MM.1S (cell line): ENCODE results near the gene LMCD1.

Experiments
- DNase-seq: peaks from one replicate; pipeline ENCODE4 v3.0.0-alpha.2; 2015
- H2AFZ ChIP-seq: fragments of 300-600 bp; sonication (generic); 2 replicates; pipeline ENCODE4 v1.6.0; 2016; ENCODE audit warnings: antibody characterized with exemption, low read length
- H3F3A ChIP-seq: fragments of 300-600 bp; sonication (generic); 2 replicates; pipeline ENCODE4 v1.6.1; 2016; ENCODE audit warnings: mild to moderate bottlenecking, antibody characterized with exemption, low read length, moderate library complexity, mixed read lengths; ENCODE audit not compliant: insufficient read depth
- H3K27ac ChIP-seq: fragments of 300-600 bp; sonication (generic); 2 replicates; pipeline ENCODE4 v1.5.1; 2016; ENCODE audit warnings: mild to moderate bottlenecking, low read length
- H3K27me3 ChIP-seq: fragments of 300-600 bp; sonication (generic); replicated peaks from 2 replicates; pipeline ENCODE4 v1.6.0; 2016; ENCODE audit warnings: low read length; ENCODE audit not compliant: insufficient read depth
- H3K36me3 ChIP-seq: fragments of 300-600 bp; sonication (generic); replicated peaks from 2 replicates; pipeline ENCODE4 v1.6.1; 2016; ENCODE audit warnings: mild to moderate bottlenecking, low read length, mixed read lengths; ENCODE audit not compliant: insufficient read depth
- H3K4me1 ChIP-seq: fragments of 300-600 bp; sonication (generic); 2 replicates; pipeline ENCODE4 v1.6.1; 2016; ENCODE audit warnings: low read length, mixed read lengths
- H3K4me2 ChIP-seq: fragments of 300-600 bp; sonication (generic); 2 replicates; pipeline ENCODE4 v1.6.0; 2016; ENCODE audit warnings: low read depth, low read length
- H3K4me3 ChIP-seq: fragments of 300-600 bp; sonication (generic); 2 replicates; pipeline ENCODE4 v1.5.1; 2016; ENCODE audit warnings: low read length, mixed read lengths
- H3K79me2 ChIP-seq: fragments of 300-600 bp; sonication (generic); 2 replicates; pipeline ENCODE4 v1.6.1; 2016; ENCODE audit warnings: mixed run types, low read length, mixed read lengths
- H3K9ac ChIP-seq: fragments of 300-600 bp; sonication (generic); 2 replicates; pipeline ENCODE4 v1.6.1; 2016; ENCODE audit warnings: low read length, mixed read lengths
- H3K9me2 ChIP-seq: fragments of 300-600 bp; sonication (generic); replicated peaks from 2 replicates; pipeline ENCODE4 v1.6.1; 2016; ENCODE audit warnings: mild to moderate bottlenecking, low read length, mixed read lengths; ENCODE audit not compliant: insufficient read depth
- H3K9me3 ChIP-seq: fragments of 300-600 bp; sonication (generic); replicated peaks from 2 replicates; pipeline ENCODE4 v1.6.1; 2016; ENCODE audit warnings: mild to moderate bottlenecking, low read length, mixed read lengths; ENCODE audit not compliant: insufficient read depth
- H4K20me1 ChIP-seq: fragments of 300-600 bp; sonication (generic); 2 replicates; pipeline ENCODE4 v1.6.1; 2016; ENCODE audit warnings: mild to moderate bottlenecking, low read length, moderate library complexity, mixed read lengths; ENCODE audit not compliant: insufficient read depth
- EZH2 ChIP-seq: fragments of 300-600 bp; sonication (generic); optimal IDR thresholded peaks from 2 replicates; pipeline ENCODE3; 2017; ENCODE audit warnings: low read depth, mild to moderate bottlenecking, antibody characterized with exemption, low read length, mixed read lengths
- EZH2phosphoT487 ChIP-seq: fragments of 300-600 bp; sonication (generic); IDR thresholded peaks from 2 replicates; pipeline ENCODE4 v1.6.1; 2018; ENCODE audit warnings: antibody characterized with exemption, low read length
- TF ChIP-seq, protein P1 (sequence below): fragments of 300-600 bp; sonication (generic); IDR thresholded peaks from 2 replicates; pipeline ENCODE4 v1.5.1; 2016; ENCODE audit warnings: antibody characterized with exemption, low read length, mixed read lengths

LMCD1 gene

GRCh38 chr3:8464668-8465067 is 37.0 kb upstream of the LMCD1 start:
- no peak overlapping the region for H3K4me2 ChIP-seq
- no peak overlapping the region for H3K9ac ChIP-seq
- no peaks in the 10 kb centered on the region for H3K79me2 ChIP-seq
- DNase-seq, result no peak
- no peak overlapping the region for H2AFZ ChIP-seq
- no peaks in the 10 kb centered on the region for H4K20me1 ChIP-seq
- H3K9me2 ChIP-seq, result no peaks in the 10 kb centered on the region
- TF ChIP-seq, protein P1, sequence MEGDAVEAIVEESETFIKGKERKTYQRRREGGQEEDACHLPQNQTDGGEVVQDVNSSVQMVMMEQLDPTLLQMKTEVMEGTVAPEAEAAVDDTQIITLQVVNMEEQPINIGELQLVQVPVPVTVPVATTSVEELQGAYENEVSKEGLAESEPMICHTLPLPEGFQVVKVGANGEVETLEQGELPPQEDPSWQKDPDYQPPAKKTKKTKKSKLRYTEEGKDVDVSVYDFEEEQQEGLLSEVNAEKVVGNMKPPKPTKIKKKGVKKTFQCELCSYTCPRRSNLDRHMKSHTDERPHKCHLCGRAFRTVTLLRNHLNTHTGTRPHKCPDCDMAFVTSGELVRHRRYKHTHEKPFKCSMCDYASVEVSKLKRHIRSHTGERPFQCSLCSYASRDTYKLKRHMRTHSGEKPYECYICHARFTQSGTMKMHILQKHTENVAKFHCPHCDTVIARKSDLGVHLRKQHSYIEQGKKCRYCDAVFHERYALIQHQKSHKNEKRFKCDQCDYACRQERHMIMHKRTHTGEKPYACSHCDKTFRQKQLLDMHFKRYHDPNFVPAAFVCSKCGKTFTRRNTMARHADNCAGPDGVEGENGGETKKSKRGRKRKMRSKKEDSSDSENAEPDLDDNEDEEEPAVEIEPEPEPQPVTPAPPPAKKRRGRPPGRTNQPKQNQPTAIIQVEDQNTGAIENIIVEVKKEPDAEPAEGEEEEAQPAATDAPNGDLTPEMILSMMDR, result no peak
- TF ChIP-seq EZH2, result no peak
- no peak for TF ChIP-seq EZH2phosphoT487
- H3K4me3 ChIP-seq, result no peak overlapping the region
- H3K36me3 ChIP-seq, result no peaks in the 10 kb centered on the region
- H3F3A ChIP-seq, result no peaks in the 10 kb centered on the region
- H3K4me1 ChIP-seq, result no peaks in the 10 kb centered on the region
- no peak overlapping the region for H3K27ac ChIP-seq
- no peaks in the 10 kb centered on the region for H3K27me3 ChIP-seq
- no peaks in the 10 kb centered on the region for H3K9me3 ChIP-seq

- Histone ChIP-seq H3K4me1 (no peaks in the 10 kb centered on the region), H3K79me2 (no peaks in the 10 kb centered on the region), H3K4me3 (no peak overlapping the region), H3K27ac (no peak overlapping the region), H3K36me3 (no peaks in the 10 kb centered on the region), H3K9me2 (no peaks in the 10 kb centered on the region), H3K27me3 (no peaks in the 10 kb centered on the region), H2AFZ (no peak overlapping the region), H4K20me1 (no peaks in the 10 kb centered on the region), H3K9ac (no peak overlapping the region), H3K4me2 (no peak overlapping the region), H3K9me3 (no peaks in the 10 kb centered on the region), H3F3A (no peaks in the 10 kb centered on the region)
- TF ChIP-seq EZH2, result no peak
- TF ChIP-seq EZH2phosphoT487, result no peak
- TF ChIP-seq, protein P1, result no peak
- DNase-seq, result no peak
Observed at GRCh38 chr3:8466526-8466925, 35.1 kb upstream of the LMCD1 start.

DNA sequence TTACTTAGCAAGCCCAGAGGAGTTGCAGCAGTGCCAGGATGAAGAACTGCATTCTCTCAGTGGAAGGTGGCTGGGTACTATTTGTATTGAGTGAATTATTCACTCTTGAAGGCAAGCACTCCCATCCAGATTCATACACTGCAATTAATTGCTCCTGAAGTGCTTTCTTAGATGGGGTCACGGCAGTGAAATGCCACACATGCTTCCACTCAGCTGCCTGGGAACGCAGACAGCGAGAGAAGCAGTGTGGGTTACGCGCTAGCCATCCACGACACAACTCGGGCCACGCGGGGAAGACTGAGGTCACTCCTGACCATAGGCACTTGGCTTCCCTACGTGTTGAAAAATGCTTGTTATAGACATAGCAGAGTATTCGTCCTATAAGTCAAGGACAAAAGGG is 30.8 kb upstream of the LMCD1 start:
- TF ChIP-seq EZH2 (no peak), EZH2phosphoT487 (no peak)
- TF ChIP-seq, protein P1, result no peak
- H4K20me1 ChIP-seq, result no peaks in the 10 kb centered on the region

GRCh38 chr3:8472549-8472948 is 29.1 kb upstream of the LMCD1 start:
- no peak overlapping the region for H2AFZ ChIP-seq
- no peak overlapping the region for H3K4me3 ChIP-seq
- no peaks in the 10 kb centered on the region for H3K4me1 ChIP-seq
- no peak for DNase-seq
- H3K79me2 ChIP-seq, result no peaks in the 10 kb centered on the region
- H3K9me3 ChIP-seq, result no peaks in the 10 kb centered on the region
- no peak overlapping the region for H3K27ac ChIP-seq
- no peaks in the 10 kb centered on the region for H3K27me3 ChIP-seq
- no peaks in the 10 kb centered on the region for H4K20me1 ChIP-seq
- H3F3A ChIP-seq, result no peaks in the 10 kb centered on the region
- H3K9me2 ChIP-seq, result no peaks in the 10 kb centered on the region
- TF ChIP-seq, protein P1, result no peak
- no peak for TF ChIP-seq EZH2phosphoT487
- TF ChIP-seq EZH2, result no peak
- no peaks in the 10 kb centered on the region for H3K36me3 ChIP-seq
- no peak overlapping the region for H3K4me2 ChIP-seq
- no peak overlapping the region for H3K9ac ChIP-seq

More for the DNA sequence above, 30.8 kb upstream of the LMCD1 start:
- no peaks in the 10 kb centered on the region for H3K9me2 ChIP-seq
- H3K79me2 ChIP-seq, result no peaks in the 10 kb centered on the region
- no peak overlapping the region for H3K9ac ChIP-seq
- no peak for DNase-seq
- H3K4me1 ChIP-seq, result no peaks in the 10 kb centered on the region
- no peak overlapping the region for H3K27ac ChIP-seq
- H3F3A ChIP-seq, result no peaks in the 10 kb centered on the region
- H3K4me3 ChIP-seq, result no peak overlapping the region
- no peaks in the 10 kb centered on the region for H3K9me3 ChIP-seq
- no peaks in the 10 kb centered on the region for H3K36me3 ChIP-seq
- H3K4me2 ChIP-seq, result no peak overlapping the region
- no peak overlapping the region for H2AFZ ChIP-seq
- H3K27me3 ChIP-seq, result no peaks in the 10 kb centered on the region
